GM12878 (cell line): ENCODE results near the gene COL26A1.

Experiments
- BCL11A ChIP-seq: IDR thresholded peaks from 2 replicates; pipeline ENCODE4 v1.6.1; 2011; ENCODE audit warnings: low read depth, low read length
- CBX5 ChIP-seq: sonication (generic); IDR thresholded peaks from 2 replicates; pipeline ENCODE4 v1.6.1; 2016; ENCODE audit warnings: low read depth, moderate library complexity, mild to moderate bottlenecking, inconsistent platforms
- KDM1A ChIP-seq: fragments of 200-600 bp; sonication (generic); IDR thresholded peaks from 2 replicates; pipeline ENCODE4 v1.6.1; 2016; ENCODE audit warnings: borderline replicate concordance
- NBN ChIP-seq: fragments of 450-650 bp; IDR thresholded peaks from 2 replicates; pipeline ENCODE4 v1.6.1; 2016
- POLR2A ChIP-seq: IDR thresholded peaks from 2 replicates; pipeline ENCODE4 v1.6.1; 2011; ENCODE audit warnings: low read depth, mild to moderate bottlenecking, low read length
- RAD21 ChIP-seq: IDR thresholded peaks from 2 replicates; pipeline ENCODE4 v1.6.1; 2011; ENCODE audit warnings: mild to moderate bottlenecking, low read depth, low read length, moderate library complexity; ENCODE audit not compliant: insufficient read depth
- SKIL ChIP-seq: fragments of 450-650 bp; IDR thresholded peaks from 2 replicates; pipeline ENCODE4 v1.6.1; 2017; ENCODE audit warnings: mild to moderate bottlenecking, low read depth, inconsistent platforms; ENCODE audit not compliant: poor library complexity, severe bottlenecking
- YY1 ChIP-seq: IDR thresholded peaks from 2 replicates; pipeline ENCODE4 v1.6.1; 2011; ENCODE audit warnings: low read depth, mild to moderate bottlenecking, low read length
- ZNF274 ChIP-seq: IDR thresholded peaks from one replicate; pipeline ENCODE4 v1.8.0; 2011; ENCODE audit not compliant: insufficient read length, insufficient read depth
- ZZZ3 ChIP-seq: IDR thresholded peaks from 2 replicates; pipeline ENCODE4 v1.6.1; 2011; ENCODE audit warnings: low read depth; ENCODE audit not compliant: control insufficient read depth, insufficient read length
- TF ChIP-seq, protein P1 (sequence below): IDR thresholded peaks from 2 replicates; pipeline ENCODE4 v1.6.1; 2011; ENCODE audit warnings: low read depth, low read length, improper control_type of control experiment, borderline replicate concordance
- TF ChIP-seq, protein P2 (sequence below), 3 experiments: IDR thresholded peaks in 2 of 3; conservative IDR thresholded peaks in 1 of 3; 2 replicates each; pipeline ENCODE4 v1.5.1; 2011; ENCODE audit warnings: low read depth in 3 of 3, low read length in 3 of 3, mild to moderate bottlenecking in 3 of 3, control low read depth in 2 of 3, moderate library complexity in 2 of 3, inconsistent platforms in 1 of 3, mixed read lengths in 1 of 3; ENCODE audit not compliant: control insufficient read depth in 2 of 3, insufficient read depth in 1 of 3; ENCODE audit errors: extremely low read depth in 1 of 3
- TF ChIP-seq, protein P3 (sequence below): IDR thresholded peaks from 2 replicates; pipeline ENCODE4 v1.6.1; 2012; ENCODE audit warnings: low read length, inconsistent platforms

- TF ChIP-seq, protein P1, sequence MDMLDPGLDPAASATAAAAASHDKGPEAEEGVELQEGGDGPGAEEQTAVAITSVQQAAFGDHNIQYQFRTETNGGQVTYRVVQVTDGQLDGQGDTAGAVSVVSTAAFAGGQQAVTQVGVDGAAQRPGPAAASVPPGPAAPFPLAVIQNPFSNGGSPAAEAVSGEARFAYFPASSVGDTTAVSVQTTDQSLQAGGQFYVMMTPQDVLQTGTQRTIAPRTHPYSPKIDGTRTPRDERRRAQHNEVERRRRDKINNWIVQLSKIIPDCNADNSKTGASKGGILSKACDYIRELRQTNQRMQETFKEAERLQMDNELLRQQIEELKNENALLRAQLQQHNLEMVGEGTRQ, result no peak
- TF ChIP-seq ZZZ3, result no peak
- no peak for TF ChIP-seq NBN
- TF ChIP-seq KDM1A, result no peak
- TF ChIP-seq CBX5, result no peak
- no peak for TF ChIP-seq BCL11A
- TF ChIP-seq RAD21, result no peak
- TF ChIP-seq, protein P2, sequence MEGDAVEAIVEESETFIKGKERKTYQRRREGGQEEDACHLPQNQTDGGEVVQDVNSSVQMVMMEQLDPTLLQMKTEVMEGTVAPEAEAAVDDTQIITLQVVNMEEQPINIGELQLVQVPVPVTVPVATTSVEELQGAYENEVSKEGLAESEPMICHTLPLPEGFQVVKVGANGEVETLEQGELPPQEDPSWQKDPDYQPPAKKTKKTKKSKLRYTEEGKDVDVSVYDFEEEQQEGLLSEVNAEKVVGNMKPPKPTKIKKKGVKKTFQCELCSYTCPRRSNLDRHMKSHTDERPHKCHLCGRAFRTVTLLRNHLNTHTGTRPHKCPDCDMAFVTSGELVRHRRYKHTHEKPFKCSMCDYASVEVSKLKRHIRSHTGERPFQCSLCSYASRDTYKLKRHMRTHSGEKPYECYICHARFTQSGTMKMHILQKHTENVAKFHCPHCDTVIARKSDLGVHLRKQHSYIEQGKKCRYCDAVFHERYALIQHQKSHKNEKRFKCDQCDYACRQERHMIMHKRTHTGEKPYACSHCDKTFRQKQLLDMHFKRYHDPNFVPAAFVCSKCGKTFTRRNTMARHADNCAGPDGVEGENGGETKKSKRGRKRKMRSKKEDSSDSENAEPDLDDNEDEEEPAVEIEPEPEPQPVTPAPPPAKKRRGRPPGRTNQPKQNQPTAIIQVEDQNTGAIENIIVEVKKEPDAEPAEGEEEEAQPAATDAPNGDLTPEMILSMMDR (IDR thresholded peaks at IDR 0.05 in 2 of 3, conservative IDR thresholded peaks at IDR 0.05 in 1 of 3; ENCODE audit: control insufficient read depth in 2 of 3, extremely low read depth in 1 of 3, insufficient read depth in 1 of 3, low read depth in 3 of 3, low read length in 3 of 3), result no peak
- TF ChIP-seq SKIL, result no peak
- TF ChIP-seq, protein P3, sequence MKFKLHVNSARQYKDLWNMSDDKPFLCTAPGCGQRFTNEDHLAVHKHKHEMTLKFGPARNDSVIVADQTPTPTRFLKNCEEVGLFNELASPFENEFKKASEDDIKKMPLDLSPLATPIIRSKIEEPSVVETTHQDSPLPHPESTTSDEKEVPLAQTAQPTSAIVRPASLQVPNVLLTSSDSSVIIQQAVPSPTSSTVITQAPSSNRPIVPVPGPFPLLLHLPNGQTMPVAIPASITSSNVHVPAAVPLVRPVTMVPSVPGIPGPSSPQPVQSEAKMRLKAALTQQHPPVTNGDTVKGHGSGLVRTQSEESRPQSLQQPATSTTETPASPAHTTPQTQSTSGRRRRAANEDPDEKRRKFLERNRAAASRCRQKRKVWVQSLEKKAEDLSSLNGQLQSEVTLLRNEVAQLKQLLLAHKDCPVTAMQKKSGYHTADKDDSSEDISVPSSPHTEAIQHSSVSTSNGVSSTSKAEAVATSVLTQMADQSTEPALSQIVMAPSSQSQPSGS, result no peak
- no peak for TF ChIP-seq YY1
- TF ChIP-seq ZNF274, result no peak
- TF ChIP-seq POLR2A, result no peak
Measured at GRCh38 chr7:101594790-101595189, 232.1 kb downstream of the COL26A1 start.
